HG03045 (cell line): Measurements from ENCODE around the gene DNAL4.

Experiments used
- ATAC-seq: cut with Tn5 transposase; IDR thresholded peaks from one replicate; pipeline ENCODE4 v1.9.1; 2021; ENCODE audit warnings: mild to moderate bottlenecking, moderate library complexity; ENCODE audit not compliant: unreplicated experiment

The DNAL4 gene, protein sequence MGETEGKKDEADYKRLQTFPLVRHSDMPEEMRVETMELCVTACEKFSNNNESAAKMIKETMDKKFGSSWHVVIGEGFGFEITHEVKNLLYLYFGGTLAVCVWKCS

DNA sequence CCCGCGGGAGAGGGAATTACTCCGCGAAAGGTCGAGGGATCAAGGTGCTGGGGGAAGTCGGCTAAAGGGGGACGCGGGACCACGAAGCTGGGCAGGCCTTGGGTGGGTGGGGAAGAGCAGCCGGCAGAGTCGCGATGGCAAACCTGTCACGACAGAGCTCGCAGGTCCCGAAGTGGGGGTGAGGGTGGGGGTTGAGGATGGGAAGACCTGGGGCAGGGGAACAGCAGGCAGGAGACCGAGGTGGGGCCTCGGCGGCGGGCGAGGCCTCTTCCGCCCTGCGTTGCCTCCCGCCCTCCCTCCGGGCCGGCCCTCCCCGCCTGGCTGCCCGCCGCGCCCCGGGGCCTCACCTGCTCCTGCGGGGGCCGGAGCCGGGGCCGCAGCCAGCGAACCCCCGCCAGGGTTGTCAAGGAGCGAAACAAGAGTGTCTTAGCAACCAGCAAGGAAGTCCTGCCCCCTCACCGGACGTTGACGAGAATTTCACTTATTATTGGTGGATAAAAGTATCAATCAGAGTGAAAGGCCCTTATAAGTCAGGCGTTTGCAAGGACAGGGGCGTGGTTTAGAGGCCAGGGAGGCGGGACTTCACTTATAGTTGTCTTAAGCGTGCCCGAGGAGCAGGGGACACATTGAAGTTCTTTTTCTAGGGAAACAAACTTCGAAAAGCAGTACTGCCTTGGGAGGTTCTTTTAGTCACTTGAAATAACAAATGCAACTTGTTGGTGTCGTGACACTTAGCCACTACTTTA lies at the start of gene DNAL4:
DNAL4 (minus strand) TSS at position 423 of the 746 bp plus-strand sequence. CDS start 11,412 bp downstream, outside the sequence.
- ATAC-seq: peak; percentile 93

DNA sequence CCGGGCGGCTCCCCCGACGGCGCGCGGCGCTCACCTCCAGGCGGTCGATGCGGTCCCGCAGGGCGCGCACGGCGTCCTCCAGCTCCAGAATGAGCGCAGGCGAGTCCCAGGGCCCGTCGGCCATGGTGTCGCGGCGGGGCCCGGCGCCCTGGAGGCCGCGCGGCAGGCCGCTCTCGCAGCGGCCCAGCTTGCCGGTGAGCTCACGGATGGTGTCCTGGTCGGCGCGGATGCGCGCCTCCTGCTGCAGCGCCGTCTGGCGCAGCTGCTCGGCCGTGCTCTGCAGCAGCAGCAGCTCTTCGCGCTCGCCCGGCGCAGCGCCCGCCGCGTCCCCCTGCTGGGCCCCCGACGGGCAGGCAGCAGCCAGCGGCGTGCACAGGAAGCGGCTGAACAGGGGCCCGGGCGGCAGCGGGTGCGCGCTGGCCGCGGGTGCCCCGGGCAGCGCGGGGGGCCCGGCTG lies 49.3 kb upstream of the DNAL4 start:
- no peak for ATAC-seq

DNA sequence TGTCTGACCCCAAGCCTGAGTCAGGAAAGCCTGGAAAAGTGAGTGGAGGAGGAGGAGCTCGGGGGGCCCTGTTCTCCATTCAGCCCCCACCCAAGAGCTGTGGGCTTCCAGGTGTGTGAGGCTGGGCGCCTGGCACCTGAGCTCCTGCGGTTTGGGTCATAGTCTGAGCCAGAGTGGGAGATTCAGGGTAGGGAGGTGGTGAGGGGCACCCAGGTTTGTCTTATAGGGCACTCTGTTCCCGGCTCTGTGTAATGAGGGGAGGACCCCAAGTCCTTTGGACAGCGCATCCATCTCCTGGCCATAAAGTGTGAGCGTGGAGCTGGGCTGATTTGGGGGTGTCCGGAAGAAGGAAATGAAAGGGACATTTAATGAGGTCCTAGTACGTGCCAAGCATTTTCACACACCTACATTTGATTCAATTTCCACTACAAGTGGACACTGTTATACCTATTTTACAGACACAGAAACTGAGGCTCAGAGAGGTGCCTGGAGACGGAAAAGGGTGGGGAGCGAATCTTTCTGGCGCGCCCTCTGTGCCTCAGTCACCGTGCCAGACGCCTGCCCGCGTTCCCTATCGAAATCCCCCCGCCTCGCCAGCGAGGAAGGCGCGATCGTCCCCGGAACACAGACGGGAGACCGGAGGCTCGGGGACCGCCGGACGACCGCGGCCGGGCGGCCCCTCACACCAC lies 48.7 kb upstream of the DNAL4 start:
- ATAC-seq: no peak

DNA sequence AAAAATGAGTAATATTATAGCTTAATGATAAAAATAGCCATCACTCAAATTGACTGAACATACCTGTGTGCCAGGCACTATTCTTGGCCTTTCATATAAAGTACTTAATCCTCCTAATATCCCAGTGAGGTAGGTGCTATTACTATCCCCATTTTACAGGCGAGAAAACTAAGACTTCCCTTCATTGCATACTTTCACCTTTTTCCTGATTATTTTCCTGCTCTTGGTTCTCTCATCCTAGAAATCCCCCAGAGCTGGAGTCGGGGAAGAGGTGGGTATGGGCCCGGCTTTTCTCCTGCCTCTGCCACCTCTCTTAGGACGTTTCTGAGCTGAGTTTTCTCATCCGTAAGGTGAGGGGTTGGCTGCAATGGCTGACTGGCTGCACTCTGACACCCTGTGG lies 47.7 kb upstream of the DNAL4 start:
- ATAC-seq: no peak

DNA sequence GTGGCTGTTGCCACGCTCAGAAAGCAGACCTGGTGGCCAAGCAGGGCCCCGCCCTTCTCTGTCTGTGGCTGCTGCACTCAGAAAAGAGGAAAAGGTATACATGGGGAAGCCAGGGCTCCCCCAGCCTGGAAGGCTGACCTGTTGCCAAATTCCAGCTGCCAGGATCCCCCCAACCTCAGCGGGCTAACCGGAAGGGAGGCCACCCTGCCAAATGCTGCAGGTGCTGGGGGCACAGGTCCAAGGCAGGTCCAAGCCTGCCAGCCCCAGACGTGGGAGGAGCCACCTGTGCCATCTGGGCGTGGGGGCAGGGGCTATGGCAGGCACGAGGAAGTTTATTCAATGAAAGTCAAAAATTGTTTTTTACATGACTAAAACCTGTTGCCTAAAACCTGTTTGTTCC lies 47.3 kb upstream of the DNAL4 start:
- ATAC-seq: no peak

DNA sequence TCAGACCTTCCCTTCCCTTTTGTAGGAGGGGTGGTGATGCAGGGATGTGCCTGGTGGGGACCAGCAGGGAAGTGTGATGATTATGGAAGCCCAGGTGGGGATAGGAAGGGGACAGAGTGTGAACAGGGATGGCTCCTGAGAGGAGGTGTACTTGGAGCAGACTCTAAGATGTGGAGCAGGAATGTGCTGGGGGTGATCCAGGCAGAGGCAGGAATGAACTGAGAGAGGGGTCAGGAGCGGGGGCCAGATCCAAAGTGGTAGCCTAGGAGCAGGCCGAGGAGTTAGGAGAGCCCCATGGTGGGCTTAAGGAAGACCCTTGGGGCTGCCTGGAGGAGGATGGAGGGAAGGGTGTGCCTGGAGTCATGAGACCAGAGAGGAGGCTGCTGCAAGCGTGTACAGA lies 46.2 kb upstream of the DNAL4 start:
- ATAC-seq: no peak

DNA sequence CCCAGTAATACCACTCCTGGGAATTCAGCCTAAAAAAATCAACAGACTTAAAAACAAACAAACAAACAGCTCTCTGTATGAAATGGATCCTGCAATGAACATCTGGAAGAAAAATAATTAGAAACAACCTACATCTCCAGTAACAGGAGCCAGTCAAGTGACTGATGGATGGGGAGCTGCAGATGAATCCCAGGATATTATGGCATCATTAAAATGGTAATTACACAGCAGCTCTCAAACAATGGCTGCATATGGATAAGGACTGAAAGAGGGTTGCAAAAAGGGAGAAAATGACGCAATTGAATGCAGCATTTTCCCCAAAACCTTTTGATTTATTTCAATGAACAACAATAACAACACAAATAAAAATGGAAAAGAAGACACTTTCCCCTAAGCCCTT lies 45.7 kb upstream of the DNAL4 start:
- no peak for ATAC-seq

DNA sequence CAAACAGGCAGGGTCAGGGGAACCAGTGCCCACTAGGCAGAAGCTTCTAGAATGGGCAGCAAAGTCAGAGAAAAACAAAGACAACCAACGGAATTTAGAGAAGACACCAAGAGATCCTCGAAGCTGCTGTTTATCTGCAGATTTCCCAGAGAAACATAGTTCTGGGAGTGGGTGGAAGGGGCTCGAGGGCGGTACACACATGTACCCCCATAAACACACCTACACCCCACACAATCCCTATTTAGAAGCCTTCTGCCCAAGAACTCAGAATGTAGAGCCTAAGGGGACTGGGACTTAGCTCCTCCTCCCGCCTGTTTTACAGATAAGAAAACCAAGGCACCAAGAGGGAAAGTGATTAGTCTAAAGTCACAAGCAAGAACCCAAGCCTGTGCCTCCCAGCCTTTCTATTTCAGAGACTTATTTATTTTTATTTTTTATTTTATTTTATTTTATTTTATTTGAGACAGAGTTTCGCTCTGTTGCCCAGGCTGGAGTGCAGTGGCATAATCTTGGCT lies 43.5 kb upstream of the DNAL4 start:
- ATAC-seq: no peak

DNA sequence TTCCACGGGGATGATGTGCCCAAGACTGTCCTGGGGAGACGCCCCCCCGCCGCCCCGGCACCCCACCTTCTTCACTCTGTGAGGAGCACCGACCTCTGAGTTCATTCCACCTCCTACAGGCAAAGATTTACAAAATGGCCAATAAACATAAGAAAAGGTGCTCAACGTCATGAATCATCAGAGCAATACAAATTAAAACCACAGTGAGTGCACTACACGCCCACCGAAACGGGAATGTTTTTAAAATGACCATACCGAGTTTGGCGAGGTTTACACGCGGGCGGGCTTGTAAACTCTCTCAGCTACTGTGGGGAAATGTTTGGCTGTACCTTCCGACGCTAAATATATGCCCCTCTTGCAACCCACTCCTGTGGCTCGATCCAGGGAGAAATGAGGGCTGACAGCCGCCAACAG lies 42.0 kb upstream of the DNAL4 start:
- no peak for ATAC-seq

DNA sequence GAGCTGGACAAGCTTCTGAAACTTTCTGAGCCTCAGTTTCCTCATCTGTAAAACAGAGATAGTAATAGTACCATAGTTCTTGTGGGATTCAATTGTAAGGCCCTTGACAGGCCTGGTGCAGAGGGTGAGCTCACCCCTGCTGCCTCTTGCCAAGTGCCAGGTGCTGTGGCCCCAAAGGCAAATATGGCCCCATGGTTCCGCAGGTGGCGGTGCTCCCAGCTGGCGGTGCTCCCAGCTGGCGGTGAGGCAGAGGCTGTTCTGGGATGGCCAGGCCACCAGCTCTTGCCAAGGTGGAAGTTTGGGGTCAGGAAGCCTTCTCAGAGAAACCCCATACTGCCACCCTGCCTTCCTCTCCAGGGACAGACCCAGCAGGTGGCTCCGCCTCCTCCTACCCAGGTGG lies 41.0 kb upstream of the DNAL4 start:
- no peak for ATAC-seq

DNA sequence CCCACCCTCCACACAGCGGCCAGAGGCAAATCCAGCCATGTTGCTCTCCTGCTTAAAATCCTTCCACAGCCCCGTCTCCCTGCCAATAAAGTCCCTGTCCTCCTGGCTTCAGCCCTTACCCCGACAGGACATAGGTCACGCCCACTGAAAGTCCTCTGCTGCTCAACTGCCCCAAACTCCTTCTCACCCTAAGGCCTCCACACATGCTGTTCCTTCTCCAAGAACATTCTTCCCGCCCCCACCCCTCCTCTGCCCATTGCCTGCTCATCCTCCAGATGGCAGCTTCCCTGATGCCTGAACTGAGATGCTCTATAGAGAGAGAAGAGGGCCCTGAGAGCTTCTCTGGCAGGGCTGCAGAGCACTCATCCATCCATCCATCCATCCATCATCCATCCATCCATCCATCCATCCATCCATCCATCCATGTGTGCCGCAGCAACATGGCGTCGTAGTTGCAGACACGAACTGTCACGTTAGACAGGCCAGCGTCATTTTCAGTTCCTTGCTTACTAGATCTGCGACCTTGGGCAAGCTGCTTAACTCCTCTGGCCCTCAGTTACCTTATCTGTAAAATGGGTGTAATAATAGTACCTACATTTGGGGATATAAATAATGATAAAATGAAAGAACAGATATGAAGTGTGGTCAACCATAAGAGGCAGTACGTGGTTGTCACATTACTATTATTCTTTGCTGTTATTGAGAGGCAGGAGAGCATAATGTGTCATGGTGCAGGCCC lies 40.4 kb upstream of the DNAL4 start:
- ATAC-seq: no peak

DNA sequence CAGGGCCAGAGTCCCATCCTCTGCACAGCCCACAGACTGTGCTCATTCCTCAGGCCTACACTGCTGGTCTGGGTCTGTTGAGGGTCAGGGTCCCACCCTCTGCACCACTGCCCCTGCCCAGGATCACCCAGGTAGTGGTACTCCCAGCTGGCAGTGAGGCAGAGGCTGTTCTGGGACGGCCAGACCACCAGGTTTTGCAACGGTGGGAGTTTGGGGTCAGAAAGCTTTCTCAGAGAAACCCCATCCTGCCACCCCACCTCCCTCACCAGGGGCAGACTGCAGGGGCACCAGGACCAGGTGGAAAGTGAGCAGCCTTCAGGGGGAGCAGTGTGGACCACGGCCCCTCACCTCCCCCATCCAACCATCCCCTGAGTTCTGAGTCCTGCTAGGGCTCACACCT lies 39.1 kb upstream of the DNAL4 start:
- ATAC-seq: no peak

DNA sequence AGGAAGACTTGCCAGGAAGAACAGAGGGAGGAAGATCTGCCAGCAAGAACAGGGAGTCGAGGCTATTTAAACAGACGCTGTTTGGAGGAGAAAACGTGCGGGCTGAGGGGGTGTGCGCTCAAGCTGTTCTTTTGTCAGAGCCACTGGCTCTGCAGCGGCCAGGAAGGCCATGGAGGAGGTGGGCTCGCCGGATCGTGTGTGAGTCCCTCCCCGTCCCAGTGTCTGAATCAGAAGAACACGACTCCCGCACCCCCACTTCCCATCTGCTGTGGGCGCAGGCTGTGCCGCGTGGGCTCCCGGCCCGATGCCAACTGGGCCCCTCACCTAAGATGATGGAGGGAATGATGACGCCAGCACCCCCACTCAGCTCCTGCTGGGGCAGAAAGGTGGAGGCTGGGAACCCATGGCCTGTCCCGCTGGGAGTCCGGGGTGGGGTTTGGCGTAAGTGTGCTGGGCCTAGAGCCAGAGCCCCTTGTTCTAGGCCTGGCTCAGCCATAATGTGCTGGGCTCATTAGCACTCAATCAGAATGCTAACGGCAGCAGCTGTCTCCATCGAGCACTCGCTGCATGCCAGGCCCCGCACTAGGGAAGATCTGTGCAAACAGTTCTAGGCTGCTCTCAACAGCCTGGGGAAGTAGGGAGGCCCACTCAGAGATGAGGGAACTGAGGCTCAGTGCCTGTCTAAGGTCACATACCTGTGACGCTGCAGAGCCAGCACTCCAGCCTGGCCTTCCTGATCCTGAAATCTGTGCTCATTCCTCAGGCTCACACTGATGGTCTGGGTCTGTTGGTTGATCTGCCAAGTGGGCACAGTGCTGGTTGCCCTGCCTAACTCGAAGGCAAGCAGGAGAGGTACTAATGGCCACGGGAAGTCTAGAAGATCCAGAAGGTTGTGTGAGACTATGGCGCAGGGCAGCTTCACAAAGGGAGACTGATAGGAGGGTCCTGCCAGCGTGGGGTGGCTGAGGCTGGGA lies 38.3 kb upstream of the DNAL4 start:
- no peak for ATAC-seq

DNA sequence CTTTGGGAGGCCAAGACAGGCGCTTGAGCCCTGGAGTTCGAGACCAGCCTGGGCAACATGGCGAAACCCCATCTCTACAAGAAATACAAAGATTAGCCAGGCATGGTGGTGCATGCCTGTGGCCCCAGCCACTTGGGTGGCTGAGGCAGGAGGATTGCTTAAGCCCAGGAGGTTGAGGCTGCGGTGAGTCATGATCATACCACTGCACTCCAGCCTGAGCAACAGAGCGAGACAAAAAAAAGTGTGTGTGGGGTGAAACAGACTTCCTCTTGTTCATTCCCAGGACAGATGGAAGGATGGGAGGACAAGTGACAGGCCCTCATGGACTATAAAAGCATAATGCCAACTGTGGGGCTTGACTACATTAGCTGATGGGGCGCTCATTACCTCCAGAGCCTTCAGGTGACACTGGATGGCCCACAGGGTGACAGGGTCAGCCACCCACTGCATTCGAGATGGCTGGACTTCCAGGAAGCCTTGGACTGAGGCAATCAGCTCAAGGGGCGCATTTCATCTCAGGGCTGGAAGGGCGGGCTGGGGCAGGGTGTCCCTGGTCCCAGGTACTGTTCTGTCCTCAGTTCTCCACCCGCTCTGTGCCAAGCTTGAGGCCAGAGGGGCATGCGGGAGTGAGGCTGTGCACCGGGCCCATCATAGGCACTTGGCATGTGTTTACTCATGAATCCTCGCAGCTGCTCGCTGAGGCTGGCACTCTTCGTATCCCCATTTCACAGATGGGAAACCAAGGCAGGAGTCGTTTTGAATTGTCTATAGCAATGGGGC lies 37.4 kb upstream of the DNAL4 start:
- ATAC-seq: no peak

DNA sequence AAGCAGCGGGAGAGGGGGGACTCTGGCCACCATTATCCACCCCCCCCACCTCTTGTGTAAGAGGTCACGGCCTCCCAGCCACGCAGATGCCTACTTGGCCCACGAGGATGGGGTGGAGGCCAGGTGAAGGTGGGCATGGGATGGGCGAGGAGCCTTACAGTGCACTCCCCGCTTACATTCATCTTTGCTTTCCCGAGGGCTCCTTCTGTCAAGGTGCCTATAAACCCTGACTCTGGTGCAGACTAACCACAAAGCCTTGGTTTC lies 36.8 kb upstream of the DNAL4 start:
- no peak for ATAC-seq

DNA sequence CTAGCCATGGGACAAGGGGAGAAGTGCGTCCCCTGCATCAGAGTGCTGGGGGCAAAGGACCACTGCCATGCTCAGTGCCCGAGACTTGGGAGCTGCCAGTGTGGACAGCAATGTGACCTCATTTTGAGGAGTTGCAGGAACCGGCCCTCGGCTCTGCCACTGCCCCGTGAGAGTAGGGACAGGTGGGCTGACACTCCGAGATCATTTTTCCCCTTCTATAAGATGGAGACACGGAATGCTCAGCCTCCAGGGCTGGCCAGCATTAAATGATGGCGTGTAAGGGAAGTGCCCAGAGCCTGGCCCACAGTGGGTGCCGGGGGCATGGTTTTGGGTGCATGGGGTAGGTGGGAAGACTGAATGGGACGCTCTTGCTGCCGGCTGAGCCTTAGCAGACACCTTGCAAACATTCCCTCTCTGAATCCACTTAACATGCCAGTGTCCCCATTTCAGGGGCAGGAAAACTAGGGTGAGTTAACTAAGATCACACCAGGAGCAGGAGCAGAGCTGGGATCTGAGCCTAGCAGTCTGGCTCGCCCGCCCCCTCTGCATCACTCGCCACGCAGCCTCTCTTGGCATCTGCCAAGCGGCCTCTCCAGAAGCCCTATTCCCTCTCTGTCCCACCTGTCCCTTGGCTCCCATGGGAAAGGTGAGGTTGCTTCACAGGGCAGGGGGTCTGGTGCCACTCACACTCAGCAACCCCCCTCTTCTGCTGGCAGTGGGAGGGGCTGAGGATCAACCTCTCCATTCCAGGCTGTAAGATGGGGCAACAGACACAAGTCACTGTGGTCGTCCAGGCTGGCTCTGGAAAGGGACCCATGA lies 36.3 kb upstream of the DNAL4 start:
- no peak for ATAC-seq

DNA sequence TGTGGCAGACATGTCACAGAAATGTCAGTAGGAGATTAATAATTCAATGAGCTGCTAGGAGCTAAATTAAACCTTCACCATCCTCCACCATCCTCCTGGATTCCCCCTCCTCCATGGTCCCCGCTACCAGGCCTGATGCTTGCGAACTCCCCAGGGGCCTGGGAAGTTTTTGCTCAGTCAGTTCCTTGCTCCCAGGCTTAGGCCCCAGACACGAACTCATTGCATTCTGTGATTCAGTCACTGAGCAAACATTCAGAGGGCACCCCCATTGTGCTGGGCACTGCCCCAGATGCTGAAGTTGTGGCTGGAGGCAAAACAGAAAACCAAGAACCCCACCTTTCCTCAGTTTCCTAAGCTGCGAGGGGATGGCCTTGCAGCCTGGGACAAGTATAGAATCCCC lies 35.5 kb upstream of the DNAL4 start:
- no peak for ATAC-seq

DNA sequence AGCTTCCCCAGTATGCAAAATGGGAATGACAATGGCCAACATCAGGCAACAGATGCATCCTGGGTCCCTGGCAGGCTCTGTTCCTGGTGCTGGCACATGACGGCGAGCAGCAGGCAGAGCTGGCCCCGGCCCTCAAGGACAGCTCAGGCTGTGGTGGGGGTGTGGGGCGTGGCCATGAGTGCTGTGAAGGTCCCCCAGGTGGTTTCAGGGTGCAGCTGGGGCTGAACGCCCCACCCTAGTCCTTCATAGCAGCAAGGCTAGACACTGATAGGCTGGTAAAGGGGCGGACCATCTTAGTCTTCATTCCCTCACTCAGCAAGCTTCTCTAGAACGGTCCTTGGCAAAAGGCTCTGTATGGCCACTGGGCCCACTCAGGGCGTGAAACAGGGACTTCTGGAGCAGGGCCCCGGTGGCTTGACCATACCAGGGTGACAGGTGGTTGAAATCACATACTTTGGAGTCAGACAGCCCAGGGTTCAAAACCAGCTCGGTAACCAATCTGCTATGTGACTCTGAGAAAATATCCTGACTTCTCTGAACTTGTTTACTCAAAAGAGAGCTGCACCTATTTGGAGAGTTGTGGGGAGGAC lies 34.8 kb upstream of the DNAL4 start:
- no peak for ATAC-seq
